ENCODE data around the gene C17orf113.

C17orf113 gene

DNA sequence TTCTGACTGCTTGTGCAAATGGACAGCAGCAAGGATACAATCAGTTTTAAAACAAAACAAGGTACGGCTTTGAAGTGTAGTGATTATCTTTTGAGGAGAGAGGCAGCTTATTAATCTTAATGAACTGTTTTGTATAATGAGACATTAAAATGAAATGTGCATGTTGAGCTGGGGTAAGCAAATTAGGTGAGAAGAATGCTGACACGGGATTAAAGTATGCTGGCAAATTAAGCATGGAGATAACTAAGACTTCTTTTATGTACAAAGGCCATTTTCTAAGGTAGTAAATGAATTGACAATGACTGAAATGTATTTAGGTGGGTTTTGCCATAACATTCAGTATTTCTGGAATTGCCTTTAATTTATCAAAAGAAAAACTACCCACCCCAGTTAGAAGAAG lies 51.9 kb downstream of the C17orf113 start:
- TF ChIP-seq ZBTB7A (IDR thresholded peaks at IDR 0.05; ENCODE audit: low read depth): no peak
- no peak for TF ChIP-seq EGR1 (IDR thresholded peaks at IDR 0.05)
- no peak for TF ChIP-seq FOXM1 (IDR thresholded peaks at IDR 0.05; ENCODE audit: borderline replicate concordance, low read depth)
- no peak for TF ChIP-seq MAX (IDR thresholded peaks at IDR 0.05)
- no peak for TF ChIP-seq TEAD4 (IDR thresholded peaks at IDR 0.05)
- TF ChIP-seq NFIC (IDR thresholded peaks at IDR 0.05): no peak
- TF ChIP-seq TAF1 (IDR thresholded peaks at IDR 0.05; ENCODE audit: low read depth): no peak
- TF ChIP-seq, protein P1, sequence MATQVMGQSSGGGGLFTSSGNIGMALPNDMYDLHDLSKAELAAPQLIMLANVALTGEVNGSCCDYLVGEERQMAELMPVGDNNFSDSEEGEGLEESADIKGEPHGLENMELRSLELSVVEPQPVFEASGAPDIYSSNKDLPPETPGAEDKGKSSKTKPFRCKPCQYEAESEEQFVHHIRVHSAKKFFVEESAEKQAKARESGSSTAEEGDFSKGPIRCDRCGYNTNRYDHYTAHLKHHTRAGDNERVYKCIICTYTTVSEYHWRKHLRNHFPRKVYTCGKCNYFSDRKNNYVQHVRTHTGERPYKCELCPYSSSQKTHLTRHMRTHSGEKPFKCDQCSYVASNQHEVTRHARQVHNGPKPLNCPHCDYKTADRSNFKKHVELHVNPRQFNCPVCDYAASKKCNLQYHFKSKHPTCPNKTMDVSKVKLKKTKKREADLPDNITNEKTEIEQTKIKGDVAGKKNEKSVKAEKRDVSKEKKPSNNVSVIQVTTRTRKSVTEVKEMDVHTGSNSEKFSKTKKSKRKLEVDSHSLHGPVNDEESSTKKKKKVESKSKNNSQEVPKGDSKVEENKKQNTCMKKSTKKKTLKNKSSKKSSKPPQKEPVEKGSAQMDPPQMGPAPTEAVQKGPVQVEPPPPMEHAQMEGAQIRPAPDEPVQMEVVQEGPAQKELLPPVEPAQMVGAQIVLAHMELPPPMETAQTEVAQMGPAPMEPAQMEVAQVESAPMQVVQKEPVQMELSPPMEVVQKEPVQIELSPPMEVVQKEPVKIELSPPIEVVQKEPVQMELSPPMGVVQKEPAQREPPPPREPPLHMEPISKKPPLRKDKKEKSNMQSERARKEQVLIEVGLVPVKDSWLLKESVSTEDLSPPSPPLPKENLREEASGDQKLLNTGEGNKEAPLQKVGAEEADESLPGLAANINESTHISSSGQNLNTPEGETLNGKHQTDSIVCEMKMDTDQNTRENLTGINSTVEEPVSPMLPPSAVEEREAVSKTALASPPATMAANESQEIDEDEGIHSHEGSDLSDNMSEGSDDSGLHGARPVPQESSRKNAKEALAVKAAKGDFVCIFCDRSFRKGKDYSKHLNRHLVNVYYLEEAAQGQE (IDR thresholded peaks at IDR 0.05; ENCODE audit: low read depth): no peak
- no peak for TF ChIP-seq RAD21 (IDR thresholded peaks at IDR 0.05; ENCODE audit: low read depth)
- TF ChIP-seq TCF12 (IDR thresholded peaks at IDR 0.05; ENCODE audit: low read depth): no peak
- no peak for TF ChIP-seq YY1 (IDR thresholded peaks at IDR 0.05; ENCODE audit: low read depth)
- TF ChIP-seq, protein P2, sequence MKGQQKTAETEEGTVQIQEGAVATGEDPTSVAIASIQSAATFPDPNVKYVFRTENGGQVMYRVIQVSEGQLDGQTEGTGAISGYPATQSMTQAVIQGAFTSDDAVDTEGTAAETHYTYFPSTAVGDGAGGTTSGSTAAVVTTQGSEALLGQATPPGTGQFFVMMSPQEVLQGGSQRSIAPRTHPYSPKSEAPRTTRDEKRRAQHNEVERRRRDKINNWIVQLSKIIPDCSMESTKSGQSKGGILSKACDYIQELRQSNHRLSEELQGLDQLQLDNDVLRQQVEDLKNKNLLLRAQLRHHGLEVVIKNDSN (IDR thresholded peaks at IDR 0.05): no peak
- TF ChIP-seq EP300 (IDR thresholded peaks at IDR 0.05; ENCODE audit: borderline replicate concordance): no peak
- TF ChIP-seq CEBPB (IDR thresholded peaks at IDR 0.05): no peak
- TF ChIP-seq CREB1 (IDR thresholded peaks at IDR 0.05; ENCODE audit: low read depth): no peak

GRCh38 chr17:41996855-41997164 lies 53.6 kb downstream of the C17orf113 start:
- TF ChIP-seq EGR1 (IDR thresholded peaks at IDR 0.05) (no peak), CEBPB (IDR thresholded peaks at IDR 0.05) (no peak), NFIC (IDR thresholded peaks at IDR 0.05) (no peak), ZBTB7A (IDR thresholded peaks at IDR 0.05; ENCODE audit: low read depth) (no peak), TCF12 (IDR thresholded peaks at IDR 0.05; ENCODE audit: low read depth) (no peak), TAF1 (IDR thresholded peaks at IDR 0.05; ENCODE audit: low read depth) (no peak), YY1 (IDR thresholded peaks at IDR 0.05; ENCODE audit: low read depth) (no peak), FOXM1 (IDR thresholded peaks at IDR 0.05; ENCODE audit: borderline replicate concordance, low read depth) (no peak), MAX (IDR thresholded peaks at IDR 0.05) (no peak), EP300 (IDR thresholded peaks at IDR 0.05; ENCODE audit: borderline replicate concordance) (no peak)
- TF ChIP-seq, protein P2 (IDR thresholded peaks at IDR 0.05): no peak

GRCh38 chr17:41992576-41992975 lies 57.8 kb downstream of the C17orf113 start:
- TF ChIP-seq EGR1 (IDR thresholded peaks at IDR 0.05) (no peak), TCF12 (IDR thresholded peaks at IDR 0.05; ENCODE audit: low read depth) (no peak), TEAD4 (IDR thresholded peaks at IDR 0.05) (no peak), YY1 (IDR thresholded peaks at IDR 0.05; ENCODE audit: low read depth) (no peak), ZBTB7A (IDR thresholded peaks at IDR 0.05; ENCODE audit: low read depth) (no peak), TAF1 (IDR thresholded peaks at IDR 0.05; ENCODE audit: low read depth) (no peak), CEBPB (IDR thresholded peaks at IDR 0.05) (no peak), NFIC (IDR thresholded peaks at IDR 0.05) (no peak), EP300 (IDR thresholded peaks at IDR 0.05; ENCODE audit: borderline replicate concordance) (no peak), MAX (IDR thresholded peaks at IDR 0.05) (no peak), CREB1 (IDR thresholded peaks at IDR 0.05; ENCODE audit: low read depth) (no peak), FOXM1 (IDR thresholded peaks at IDR 0.05; ENCODE audit: borderline replicate concordance, low read depth) (no peak), RAD21 (IDR thresholded peaks at IDR 0.05; ENCODE audit: low read depth) (no peak)
- TF ChIP-seq, protein P2 (IDR thresholded peaks at IDR 0.05): no peak
- TF ChIP-seq, protein P1 (IDR thresholded peaks at IDR 0.05; ENCODE audit: low read depth): no peak

GRCh38 chr17:41989702-41990419 lies 60.5 kb downstream of the C17orf113 start:
- TF ChIP-seq, protein P1 (IDR thresholded peaks at IDR 0.05; ENCODE audit: low read depth): no peak
- TF ChIP-seq, protein P2 (IDR thresholded peaks at IDR 0.05): no peak
- TF ChIP-seq ZBTB7A (IDR thresholded peaks at IDR 0.05; ENCODE audit: low read depth) (no peak), CREB1 (IDR thresholded peaks at IDR 0.05; ENCODE audit: low read depth) (no peak), YY1 (IDR thresholded peaks at IDR 0.05; ENCODE audit: low read depth) (no peak), EGR1 (IDR thresholded peaks at IDR 0.05) (no peak), TCF12 (IDR thresholded peaks at IDR 0.05; ENCODE audit: low read depth) (no peak), MAX (IDR thresholded peaks at IDR 0.05) (no peak), TAF1 (IDR thresholded peaks at IDR 0.05; ENCODE audit: low read depth) (no peak), TEAD4 (IDR thresholded peaks at IDR 0.05) (no peak), RAD21 (IDR thresholded peaks at IDR 0.05; ENCODE audit: low read depth) (no peak), NFIC (IDR thresholded peaks at IDR 0.05) (no peak)

All from Ishikawa (cell line).